Rectal smooth muscle tissue (tissue), 1 donor: ENCODE data around the gene OTOA.
"Not testable (repeated sequence)": the region's sequence is repeated elsewhere in the genome, so short reads cannot be mapped to it uniquely, and the experiment has no call there.

Experiments
- H3K27ac ChIP-seq: one replicate; pipeline ENCODE4 v1.7.0; 2013; ENCODE audit warnings: low read depth, low read length, inconsistent platforms
- H3K27me3 ChIP-seq: one replicate; pipeline ENCODE4 v1.7.0; 2013; ENCODE audit warnings: low read length; ENCODE audit not compliant: control insufficient read depth, insufficient read depth
- H3K36me3 ChIP-seq: one replicate; pipeline ENCODE4 v1.7.0; 2013; ENCODE audit warnings: low read length; ENCODE audit not compliant: control insufficient read depth, insufficient read depth
- H3K4me1 ChIP-seq: one replicate; pipeline ENCODE4 v1.7.0; 2013; ENCODE audit warnings: low read length; ENCODE audit not compliant: control insufficient read depth, insufficient read depth
- H3K4me3 ChIP-seq: one replicate; pipeline ENCODE4 v1.7.0; 2013; ENCODE audit warnings: low read length
- H3K9ac ChIP-seq: one replicate; pipeline ENCODE4 v1.7.0; 2013; ENCODE audit warnings: low read length

OTOA gene

GRCh38 chr16:21656795-21657768 lies 6.7 kb upstream of the OTOA start:
- peaks cover 4% of the 10 kb centered on the region for H3K36me3 ChIP-seq
- no peaks in the 10 kb centered on the region for H3K27me3 ChIP-seq
- H3K9ac ChIP-seq, result no peak overlapping the region
- H3K4me1 ChIP-seq, result no peaks in the 10 kb centered on the region
- no peak overlapping the region for H3K27ac ChIP-seq
- no peak overlapping the region for H3K4me3 ChIP-seq

- H3K27ac ChIP-seq, result no peak overlapping the region
- H3K4me3 ChIP-seq, result no peak overlapping the region
- H3K27me3 ChIP-seq, result no peaks in the 10 kb centered on the region
- no peaks in the 10 kb centered on the region for H3K4me1 ChIP-seq
- H3K36me3 ChIP-seq, result peaks cover 4% of the 10 kb centered on the region
- H3K9ac ChIP-seq, result no peak overlapping the region
Observed at GRCh38 chr16:21659124-21659523, 4.6 kb upstream of the OTOA start.

GRCh38 chr16:21664801-21665492 lies 1.2 kb downstream of the OTOA start:
- H3K4me1 ChIP-seq, result no peaks in the 10 kb centered on the region
- no peaks in the 10 kb centered on the region for H3K27me3 ChIP-seq
- no peaks in the 10 kb centered on the region for H3K36me3 ChIP-seq
- no peak overlapping the region for H3K27ac ChIP-seq
- no peak overlapping the region for H3K9ac ChIP-seq
- H3K4me3 ChIP-seq, result no peak overlapping the region

DNA sequence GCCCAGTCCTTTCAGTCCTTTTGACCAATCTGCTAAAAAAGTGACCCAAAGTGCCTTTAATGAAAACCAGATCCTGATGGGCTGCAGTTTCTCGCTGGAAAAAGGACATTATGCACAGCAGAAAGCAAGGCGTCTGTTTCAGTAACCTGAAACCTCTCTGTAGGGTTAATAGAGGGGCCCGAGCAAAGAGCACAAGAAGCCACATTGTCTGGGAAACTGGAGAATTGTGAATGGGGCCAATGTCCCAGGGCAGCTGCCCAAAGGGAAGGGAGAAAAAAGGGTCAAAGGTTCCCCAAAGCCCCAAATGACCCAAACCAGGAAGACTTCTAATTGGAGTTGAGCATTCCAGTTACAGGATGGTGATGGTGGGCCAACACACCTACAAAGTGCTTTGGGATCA lies 3.0 kb downstream of the OTOA start:
- Histone ChIP-seq H3K27ac (no peak overlapping the region), H3K4me1 (no peaks in the 10 kb centered on the region), H3K4me3 (no peak overlapping the region), H3K9ac (no peak overlapping the region), H3K27me3 (no peaks in the 10 kb centered on the region), H3K36me3 (no peaks in the 10 kb centered on the region)

DNA sequence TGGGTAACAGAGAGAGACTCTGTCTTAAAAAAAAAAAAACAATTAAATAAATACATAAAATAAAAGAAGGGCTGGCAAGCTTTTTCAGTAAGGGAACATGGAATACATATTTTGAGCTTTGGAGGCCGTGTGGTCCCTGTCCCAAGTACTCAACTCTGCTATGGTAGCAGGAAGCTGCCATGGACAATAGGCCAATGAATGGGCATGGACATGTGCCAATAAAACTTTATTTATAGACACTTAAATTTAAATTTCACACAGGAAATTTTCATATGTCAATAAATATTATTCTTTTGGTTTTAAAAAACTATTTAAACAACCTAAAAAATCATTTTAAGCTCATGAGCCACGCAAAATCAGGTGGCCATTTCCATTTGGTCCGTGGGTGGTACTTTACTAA lies 3.8 kb downstream of the OTOA start:
- H3K27me3 ChIP-seq, result no peaks in the 10 kb centered on the region
- H3K4me3 ChIP-seq, result no peak overlapping the region
- H3K27ac ChIP-seq, result no peak overlapping the region
- H3K36me3 ChIP-seq, result no peaks in the 10 kb centered on the region
- no peaks in the 10 kb centered on the region for H3K4me1 ChIP-seq
- no peak overlapping the region for H3K9ac ChIP-seq

DNA sequence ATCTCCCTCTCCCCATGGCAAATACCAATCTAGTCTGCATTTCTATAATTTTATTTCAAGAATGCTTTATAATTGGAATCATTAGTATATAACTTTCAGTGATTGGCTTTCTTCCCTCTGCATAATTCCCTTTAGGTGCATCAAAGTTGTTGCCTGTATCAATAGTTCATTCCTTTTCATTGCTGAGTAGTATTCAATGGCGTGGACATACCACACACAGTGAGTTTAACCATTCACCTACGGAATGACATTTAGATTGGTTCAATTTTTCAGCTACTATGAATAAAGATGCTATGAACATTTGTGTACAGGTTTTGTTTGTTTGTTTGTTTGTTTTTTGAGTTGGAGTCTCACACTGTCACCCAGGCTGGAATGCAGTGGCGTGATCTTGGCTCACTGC lies 9.7 kb downstream of the OTOA start:
- Histone ChIP-seq H3K27ac (no peak overlapping the region), H3K36me3 (no peaks in the 10 kb centered on the region), H3K4me1 (no peaks in the 10 kb centered on the region), H3K9ac (no peak overlapping the region), H3K4me3 (no peak overlapping the region), H3K27me3 (no peaks in the 10 kb centered on the region)

- H3K4me1 ChIP-seq, H3K9ac ChIP-seq, H3K27me3 ChIP-seq, H3K27ac ChIP-seq, H3K36me3 ChIP-seq, H3K4me3 ChIP-seq: not testable (repeated sequence)
Observed at GRCh38 chr16:21674456-21674855, 10.7 kb downstream of the OTOA start.

GRCh38 chr16:21680714-21681113 lies 16.9 kb downstream of the OTOA start:
- H3K4me1 ChIP-seq, H3K9ac ChIP-seq, H3K27me3 ChIP-seq, H3K27ac ChIP-seq, H3K36me3 ChIP-seq, H3K4me3 ChIP-seq: not testable (repeated sequence)

DNA sequence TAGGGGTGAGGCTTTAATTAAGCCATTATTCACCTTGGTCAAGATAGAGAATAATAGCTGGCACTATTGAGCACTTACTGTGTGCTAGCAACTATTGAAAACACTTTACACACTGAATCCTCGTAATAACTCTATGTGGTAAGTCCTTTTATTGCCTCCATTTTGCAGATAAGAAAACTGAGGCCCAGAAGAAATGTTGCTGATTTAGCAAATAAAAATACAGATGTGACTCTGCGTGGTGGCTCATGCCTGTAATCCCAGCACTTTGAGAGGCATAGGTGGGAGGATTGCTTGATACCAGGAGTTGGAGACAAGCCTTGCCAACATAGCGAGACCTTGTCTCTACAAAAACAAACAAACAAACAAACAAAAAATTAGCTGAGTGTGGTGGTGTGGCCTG lies 19.4 kb downstream of the OTOA start:
- Histone ChIP-seq H3K4me3 (no peak overlapping the region), H3K27me3 (no peaks in the 10 kb centered on the region), H3K4me1 (no peaks in the 10 kb centered on the region), H3K27ac (no peak overlapping the region), H3K9ac (no peak overlapping the region), H3K36me3 (no peaks in the 10 kb centered on the region)

GRCh38 chr16:21684199-21684598 lies 20.4 kb downstream of the OTOA start:
- Histone ChIP-seq H3K4me1 (no peaks in the 10 kb centered on the region), H3K36me3 (no peaks in the 10 kb centered on the region), H3K27ac (no peak overlapping the region), H3K27me3 (no peaks in the 10 kb centered on the region), H3K9ac (no peak overlapping the region), H3K4me3 (no peak overlapping the region)

- no peak overlapping the region for H3K9ac ChIP-seq
- no peak overlapping the region for H3K27ac ChIP-seq
- H3K4me3 ChIP-seq, result no peak overlapping the region
- no peaks in the 10 kb centered on the region for H3K4me1 ChIP-seq
- no peaks in the 10 kb centered on the region for H3K27me3 ChIP-seq
- H3K36me3 ChIP-seq, result no peaks in the 10 kb centered on the region
Observed at GRCh38 chr16:21685034-21685455, 21.3 kb downstream of the OTOA start.

GRCh38 chr16:21689107-21689506 lies 25.3 kb downstream of the OTOA start:
- Histone ChIP-seq H3K4me1 (no peaks in the 10 kb centered on the region), H3K9ac (no peak overlapping the region), H3K27ac (no peak overlapping the region), H3K27me3 (no peaks in the 10 kb centered on the region), H3K36me3 (no peaks in the 10 kb centered on the region), H3K4me3 (no peak overlapping the region)

GRCh38 chr16:21690967-21691366 lies 27.2 kb downstream of the OTOA start:
- not testable (repeated sequence) for H3K36me3 ChIP-seq, H3K9ac ChIP-seq, H3K27ac ChIP-seq, H3K4me1 ChIP-seq, H3K27me3 ChIP-seq, H3K4me3 ChIP-seq
